PFSK-1 (cell line): ENCODE data around the gene FGF14.

ENCODE experiments used
- FOXP2 ChIP-seq: optimal IDR thresholded peaks from 2 replicates; pipeline ENCODE3; 2011; ENCODE audit warnings: borderline replicate concordance, control low read depth, inconsistent platforms; ENCODE audit not compliant: insufficient read depth; ENCODE audit errors: extremely low read length, extremely low read depth
- POLR2AphosphoS5 ChIP-seq: IDR thresholded peaks from 2 replicates; pipeline ENCODE4 v1.6.1; 2012; ENCODE audit warnings: low read depth, mild to moderate bottlenecking, control low read depth, low read length, moderate library complexity
- REST ChIP-seq, 2 experiments: IDR thresholded peaks; 2 replicates each; pipeline versions ENCODE4 v1.6.1 to v1.8.0; 2011 to 2012; ENCODE audit warnings: low read depth in 2 of 2, low read length in 2 of 2, control low read depth in 1 of 2, inconsistent platforms in 1 of 2, mild to moderate bottlenecking in 1 of 2, moderate library complexity in 1 of 2; ENCODE audit not compliant: insufficient read depth in 1 of 2
- SIN3A ChIP-seq: IDR thresholded peaks from 2 replicates; pipeline ENCODE4 v1.6.1; 2012; ENCODE audit warnings: mild to moderate bottlenecking, low read length, moderate library complexity, borderline replicate concordance; ENCODE audit not compliant: insufficient read depth
- TAF1 ChIP-seq: IDR thresholded peaks from 2 replicates; pipeline ENCODE4 v1.6.1; 2012; ENCODE audit warnings: low read length, control low read depth, borderline replicate concordance; ENCODE audit not compliant: insufficient read depth

- TF ChIP-seq TAF1 (no peak), REST (IDR thresholded peaks at IDR 0.05; ENCODE audit: insufficient read depth in 1 of 2, low read depth in 2 of 2, low read length in 2 of 2) (no peak), POLR2AphosphoS5 (no peak), SIN3A (no peak), FOXP2 (no peak)
These were observed 687.7 kb downstream of the FGF14 start for GRCh38 chr13:101714195-101714594.
